ENCODE data around the gene NEU3.
A peak's percentile ranks its signal among the peaks of the same experiment; 100 is the strongest.
"Not testable (repeated sequence)": the region's sequence is repeated elsewhere in the genome, so short reads cannot be mapped to it uniquely, and the experiment has no call there.

NEU3 gene

DNA sequence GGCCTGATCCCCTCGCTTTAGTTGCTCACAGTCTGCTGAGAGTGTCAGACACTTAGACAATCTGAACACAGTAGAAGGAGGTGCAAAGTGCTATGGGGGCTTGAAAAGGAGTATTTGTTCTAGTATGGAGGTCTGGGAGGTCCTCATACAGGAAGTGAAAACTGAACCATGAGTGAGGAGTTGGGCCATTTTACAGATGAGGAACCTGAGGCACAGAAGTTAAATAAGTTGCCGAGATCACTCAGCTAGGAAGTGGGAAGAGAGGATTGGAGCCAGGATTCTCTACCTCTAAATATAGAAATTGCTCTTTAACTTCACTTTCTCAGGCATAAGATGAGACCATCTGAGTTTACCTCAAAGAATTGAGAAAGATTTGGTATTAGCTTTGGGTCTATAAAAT lies 4.0 kb upstream of the NEU3 start:
- DNase-seq = no peak

DNA sequence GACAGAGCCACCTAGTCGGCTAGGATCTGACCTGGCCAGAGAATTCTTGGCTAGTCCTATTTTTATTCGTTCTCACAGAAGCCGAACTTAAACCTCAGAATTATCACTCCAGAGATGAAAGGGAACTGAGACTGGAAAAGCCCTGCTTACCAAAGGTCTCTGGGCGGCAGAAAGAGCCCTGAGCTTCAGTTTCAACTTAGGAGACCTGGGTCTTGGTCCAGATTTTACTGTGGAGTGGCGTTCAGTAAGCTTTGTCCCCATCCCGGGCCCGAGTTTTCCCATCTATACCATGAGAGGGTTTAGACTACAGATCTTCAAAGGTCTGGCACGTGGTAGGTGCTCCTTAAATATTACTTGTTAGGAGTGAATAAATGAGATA lies 516 bp downstream of the NEU3 start:
- peak in 1 of 2 donors; percentile 21 for DNase-seq

DNA sequence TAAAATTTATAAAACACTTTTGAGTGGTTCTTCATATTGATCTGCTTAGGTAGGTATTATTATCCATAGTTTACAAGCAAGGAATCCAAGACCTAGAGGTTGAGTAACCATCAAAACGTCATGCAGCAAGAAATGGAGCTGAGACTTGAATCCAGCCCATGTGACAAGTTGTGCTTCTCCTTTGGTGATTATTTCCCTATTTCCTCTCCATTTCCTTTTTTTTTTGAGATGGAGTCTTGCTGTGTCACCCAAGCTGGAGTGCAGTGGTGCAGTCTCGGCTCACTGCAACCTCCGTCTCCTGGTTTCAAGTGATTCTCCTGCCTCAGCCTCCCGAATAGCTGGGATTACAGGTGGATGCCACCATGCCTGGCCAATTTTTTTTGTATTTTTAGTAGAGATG lies 1.4 kb downstream of the NEU3 start:
- peak in 1 of 2 donors; percentile 5 for DNase-seq

DNA sequence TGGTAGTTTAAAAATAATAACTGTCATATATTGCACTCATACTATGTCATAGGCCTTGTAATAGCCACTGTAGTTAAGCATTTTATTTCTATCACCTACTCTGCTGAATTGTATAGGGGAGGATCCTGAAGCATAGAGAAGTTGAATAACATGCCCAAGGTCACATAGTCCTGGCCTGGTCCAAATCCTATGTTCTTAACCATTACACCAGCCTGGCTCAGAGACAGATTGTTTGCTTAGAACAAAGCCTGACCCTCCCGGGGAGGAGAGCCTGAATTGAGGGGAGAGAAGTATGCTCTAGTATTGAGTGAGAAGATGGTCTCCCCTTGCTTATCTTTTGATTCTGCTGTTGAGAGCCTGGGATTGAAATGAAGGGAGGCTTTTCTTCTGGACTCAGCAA lies 2.2 kb downstream of the NEU3 start:
- no peak for DNase-seq

DNA sequence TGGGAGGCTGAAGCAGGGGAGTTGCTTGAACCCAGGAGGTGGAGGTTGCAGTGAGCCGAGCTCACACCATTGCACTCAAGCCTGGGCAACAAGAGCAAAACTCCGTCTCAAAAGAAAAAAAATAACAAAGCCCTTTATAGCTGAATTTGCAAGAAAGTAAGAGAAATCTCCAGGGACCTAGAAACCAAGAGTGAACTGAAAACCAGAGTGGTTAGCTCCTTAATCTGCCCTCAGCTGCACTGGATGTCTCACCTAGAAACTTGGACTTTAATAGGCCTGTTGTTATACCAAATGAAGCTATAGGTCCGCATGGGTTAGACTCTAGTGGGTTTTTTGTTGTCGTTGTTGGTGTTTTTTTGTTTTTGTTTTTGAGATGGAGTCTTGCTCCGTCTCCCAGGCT lies 4.1 kb downstream of the NEU3 start:
- DNase-seq = no peak

DNA sequence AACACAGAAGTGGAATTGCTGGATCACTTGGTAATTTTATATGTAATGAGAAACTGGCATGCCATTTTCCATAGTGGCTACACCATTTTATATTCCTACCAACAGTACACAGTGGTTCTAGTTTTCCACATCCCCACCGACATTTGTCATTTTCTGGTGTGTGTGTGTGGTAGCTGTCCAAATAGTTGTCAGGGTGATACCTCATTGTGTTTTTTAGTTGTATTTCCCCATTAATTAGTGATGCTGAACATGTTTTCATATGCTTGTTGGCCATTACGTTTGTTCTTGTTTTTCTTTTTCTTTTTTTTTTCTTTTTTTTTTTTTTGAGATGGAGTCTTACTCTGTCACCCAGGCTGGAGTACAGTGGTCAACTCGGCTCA lies 12.2 kb downstream of the NEU3 start:
- no peak for DNase-seq

DNA sequence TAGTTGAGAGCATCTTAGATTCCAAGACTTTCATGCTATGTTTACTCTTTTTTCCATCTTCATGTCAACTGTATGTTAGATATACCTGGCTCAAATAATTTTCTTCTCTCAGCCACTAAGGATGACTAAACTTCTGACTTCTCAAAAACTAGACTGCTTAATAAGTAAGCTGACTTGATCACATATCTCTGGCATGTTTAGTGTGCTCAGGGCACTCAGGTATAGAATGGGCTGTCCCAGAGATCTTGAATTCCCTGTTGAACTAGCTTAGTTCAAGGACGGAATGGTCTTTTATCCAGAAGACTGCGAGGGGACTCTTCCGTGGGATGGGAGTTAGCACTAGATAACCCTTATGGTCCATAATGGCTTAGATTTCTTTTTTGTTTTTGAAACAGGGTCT lies 13.0 kb downstream of the NEU3 start:
- DNase-seq = no peak

DNA sequence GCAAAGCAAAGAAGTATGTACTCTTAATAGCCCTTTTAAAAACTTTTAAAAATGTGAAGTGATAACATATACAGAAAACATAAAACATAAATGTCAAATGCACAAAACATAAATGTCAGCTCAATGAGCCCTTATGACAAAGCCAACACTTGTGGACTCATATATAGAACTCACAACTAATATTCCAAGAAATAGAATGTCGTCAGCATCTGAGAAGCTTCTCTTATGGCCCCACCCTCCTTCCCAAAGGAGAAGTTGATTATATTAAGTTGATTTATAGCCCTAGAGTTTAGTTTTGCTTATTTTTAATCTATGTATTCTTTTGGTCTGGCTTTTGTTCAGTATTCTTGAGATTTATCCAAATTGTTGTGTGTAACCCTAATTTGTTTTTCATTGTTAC lies 13.8 kb downstream of the NEU3 start:
- no peak for DNase-seq

DNA sequence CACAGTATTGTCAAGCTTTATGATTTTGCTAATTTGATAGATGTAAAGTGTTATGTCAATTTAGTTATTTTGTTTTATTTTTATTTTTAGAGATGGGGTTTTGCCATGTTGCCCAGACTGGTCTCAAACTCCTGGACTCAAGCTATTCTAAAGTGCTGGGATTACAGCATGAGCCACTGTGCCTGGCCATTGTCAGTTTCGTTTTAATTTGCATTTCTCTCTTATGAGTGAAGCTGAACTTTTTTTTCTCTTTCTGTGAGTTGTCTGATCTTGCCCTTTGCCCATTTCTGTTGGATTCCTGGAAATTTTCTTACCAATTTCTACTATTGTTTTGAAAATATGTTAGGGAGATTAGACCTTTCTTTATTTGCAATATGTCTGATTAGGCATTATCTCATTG lies 15.5 kb downstream of the NEU3 start:
- DNase-seq = no peak

DNA sequence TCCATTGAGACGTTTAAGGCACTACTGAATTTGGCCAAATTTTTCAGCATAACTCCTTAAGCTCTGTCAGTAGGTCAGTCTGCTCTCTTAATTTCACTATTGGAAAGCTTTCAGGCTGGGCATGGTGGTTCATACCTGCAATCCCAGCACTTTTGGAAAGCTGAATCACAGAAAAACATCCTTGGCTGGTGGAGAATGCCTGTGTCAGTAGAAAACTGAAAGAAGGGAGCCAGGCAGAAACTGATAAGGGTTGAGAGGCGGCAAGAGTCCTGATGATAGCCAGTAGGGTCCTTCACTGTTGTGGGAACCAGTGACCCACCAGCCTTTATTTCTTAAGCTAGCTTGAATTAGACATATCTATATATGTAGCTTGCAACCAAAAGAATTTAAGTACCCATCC lies 22.6 kb downstream of the NEU3 start:
- DNase-seq = no peak

DNA sequence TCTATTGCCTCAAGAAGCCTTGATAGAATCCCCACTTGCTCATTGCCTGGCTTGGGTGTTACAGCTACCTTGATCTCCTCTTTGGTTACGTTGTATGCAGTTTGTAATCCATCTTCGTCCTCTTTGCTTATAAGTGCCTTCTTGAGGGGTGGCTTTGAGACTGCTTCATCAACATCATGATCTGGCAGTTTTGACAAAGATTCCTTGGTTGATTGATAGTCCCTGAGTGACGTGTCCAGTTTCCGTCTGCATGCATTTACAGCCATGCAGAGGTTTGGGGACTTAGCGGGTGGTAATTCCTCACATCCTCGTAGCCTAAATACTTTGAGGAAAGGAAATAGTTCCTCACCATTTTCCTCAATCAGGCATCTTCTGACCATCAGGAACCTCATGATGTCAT lies 23.1 kb downstream of the NEU3 start:
- no peak for DNase-seq

DNA sequence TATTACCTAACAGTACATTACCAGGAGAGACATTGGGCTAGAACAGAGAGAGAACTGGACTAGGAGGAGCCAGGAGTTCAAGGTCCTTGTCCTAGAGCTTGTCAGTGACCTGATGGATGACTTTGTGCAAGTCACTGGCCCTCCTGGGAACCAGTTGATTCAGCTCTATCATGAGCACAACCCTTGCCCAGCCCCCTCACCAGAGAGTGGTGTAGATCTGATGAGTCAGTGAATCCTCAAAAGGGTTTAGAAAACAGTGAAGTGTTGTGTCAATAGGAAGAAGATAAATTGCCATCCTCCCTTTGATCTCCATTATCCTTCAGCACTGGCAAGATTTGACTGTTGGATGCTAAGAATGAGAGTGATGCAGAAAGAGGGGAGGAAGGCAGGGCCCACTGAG lies 24.3 kb downstream of the NEU3 start:
- no peak for DNase-seq

DNA sequence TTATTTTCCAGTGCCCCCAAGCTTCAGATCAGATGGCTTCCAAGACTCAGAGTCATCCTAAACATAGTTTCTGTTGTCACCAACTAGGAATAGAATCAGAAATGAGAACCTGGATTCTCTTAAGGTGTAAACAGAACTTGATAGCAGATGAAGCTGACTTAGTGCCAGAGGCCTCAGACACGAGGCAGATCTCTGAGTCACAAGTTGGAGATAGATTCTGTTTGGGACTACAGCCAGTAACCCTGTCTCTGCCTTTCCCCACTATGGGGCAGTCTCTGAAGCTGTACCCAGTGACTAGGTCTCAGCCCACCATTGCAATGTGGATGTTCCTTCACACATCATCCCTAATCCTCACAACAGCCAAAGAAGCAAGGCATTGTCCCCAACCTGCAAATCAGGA lies 25.4 kb downstream of the NEU3 start:
- no peak for DNase-seq

DNA sequence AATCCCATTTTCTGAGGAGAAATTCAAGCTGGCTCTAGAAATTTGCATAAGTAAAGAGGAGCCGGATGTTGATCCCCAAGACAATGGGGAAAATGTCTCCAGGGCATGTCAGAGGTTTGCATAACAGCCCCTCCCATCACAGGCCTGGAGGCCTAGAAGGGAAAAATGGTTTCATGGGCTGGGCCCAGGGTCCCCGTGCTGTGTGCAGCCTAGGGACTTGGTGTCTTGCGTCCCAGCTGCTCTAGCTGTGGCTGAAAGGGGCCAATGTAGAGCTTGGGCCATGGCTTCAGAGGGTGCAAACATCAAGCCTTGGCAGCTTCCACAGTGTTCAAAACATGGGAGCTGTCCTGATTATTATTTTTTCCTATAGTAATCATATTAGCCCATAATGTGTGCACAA lies 30.5 kb downstream of the NEU3 start:
- not testable (repeated sequence) for DNase-seq

DNA sequence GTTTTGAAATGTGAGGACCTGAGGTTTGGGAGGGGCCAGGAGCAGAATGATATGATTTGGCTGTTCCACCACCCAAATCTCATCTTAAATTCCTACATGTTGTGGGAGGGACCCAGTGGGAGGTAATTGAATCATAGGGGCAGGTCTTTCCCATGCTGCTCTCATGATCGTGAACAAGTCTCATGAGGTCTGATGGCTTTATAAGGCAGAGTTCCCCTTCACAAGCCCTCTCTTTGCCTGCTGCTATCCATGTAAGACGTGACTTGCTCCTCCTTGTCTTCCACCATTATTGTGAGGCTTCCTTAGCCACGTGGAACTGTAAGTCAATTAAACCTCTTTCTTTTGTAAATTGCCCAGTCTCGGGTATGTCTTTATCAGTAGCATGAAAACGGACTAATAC lies 31.6 kb downstream of the NEU3 start:
- DNase-seq = not testable (repeated sequence)

DNA sequence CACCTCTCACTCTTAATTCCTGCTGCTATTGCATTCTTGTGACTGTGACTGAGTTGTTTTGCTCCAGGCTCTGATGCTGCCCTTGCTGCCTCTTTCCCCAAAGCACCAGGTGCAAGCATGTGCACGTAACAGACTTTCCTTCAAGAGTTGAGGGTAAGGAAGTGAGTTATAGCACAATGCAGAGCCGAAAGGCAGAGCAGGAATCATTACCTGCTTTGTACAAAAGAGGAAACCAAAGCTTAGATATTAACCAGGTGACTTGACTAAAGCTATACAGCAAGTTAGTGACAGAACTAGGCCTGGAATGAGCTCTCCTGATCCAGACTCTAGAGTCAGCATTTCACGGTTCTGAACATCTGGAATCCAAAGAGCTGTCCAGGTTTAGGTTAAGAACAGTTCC lies 33.6 kb downstream of the NEU3 start:
- no peak for DNase-seq

DNA sequence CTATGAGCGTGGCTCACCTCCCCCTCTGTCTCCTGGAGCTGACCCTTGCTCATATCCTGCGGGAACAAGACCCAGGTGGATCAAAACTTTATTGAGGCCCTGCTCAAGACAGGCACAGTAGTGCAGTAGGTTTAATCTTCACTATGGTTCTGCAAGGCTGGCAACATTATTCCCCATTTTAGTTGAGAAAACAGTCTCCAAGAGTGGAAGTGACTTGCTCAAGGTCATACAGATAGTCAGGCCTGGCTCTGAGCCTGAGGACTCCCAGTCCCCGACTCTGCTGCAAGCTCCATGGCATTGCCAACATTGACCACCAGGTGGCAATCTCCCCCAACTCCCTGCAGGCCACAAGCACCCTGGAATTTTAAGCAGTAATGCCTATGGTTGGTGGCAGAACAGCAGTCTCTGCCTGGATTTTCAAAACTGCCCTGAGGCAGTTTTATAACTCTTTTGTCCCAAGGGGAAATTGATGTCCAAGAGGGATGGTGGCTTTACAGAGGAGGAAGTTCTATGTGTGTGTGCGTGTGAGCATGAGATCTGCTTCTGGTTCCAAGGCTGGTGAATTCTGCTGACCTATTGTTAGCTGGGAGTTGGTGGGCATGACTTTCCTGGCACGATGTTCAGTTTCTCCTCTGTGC lies 34.1 kb downstream of the NEU3 start:
- DNase-seq = peak; percentile 64 to 71

DNA sequence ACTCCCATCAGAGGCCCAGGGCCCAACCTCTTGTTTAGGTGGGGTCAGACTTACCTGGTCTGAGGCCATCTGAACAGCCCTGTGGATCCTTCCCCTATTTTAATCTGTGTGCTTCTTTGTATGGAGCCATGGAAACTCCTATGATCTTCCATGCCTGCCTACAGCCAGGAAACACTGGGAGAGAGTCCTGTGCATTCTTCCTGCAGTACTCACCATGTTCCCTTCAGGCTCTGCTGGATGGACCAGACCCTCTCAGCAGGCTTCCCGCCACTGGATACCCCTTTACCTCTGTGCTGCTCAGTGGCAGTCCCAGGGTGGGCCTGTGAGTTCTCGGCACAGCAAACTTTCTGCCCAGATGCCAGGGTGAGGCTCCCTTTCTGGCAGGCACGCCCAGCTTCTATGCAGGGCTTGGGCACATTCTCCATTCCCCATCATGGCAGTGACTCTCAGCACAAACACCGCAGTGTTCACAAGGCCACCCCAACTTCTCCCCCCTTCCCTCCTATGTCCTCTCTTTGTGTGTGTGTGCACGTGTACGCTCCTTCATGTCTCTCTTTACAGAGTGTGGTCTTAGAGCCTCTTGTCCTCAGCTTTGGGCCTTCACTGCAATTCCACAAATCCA lies 34.8 kb downstream of the NEU3 start:
- DNase-seq = no peak

DNA sequence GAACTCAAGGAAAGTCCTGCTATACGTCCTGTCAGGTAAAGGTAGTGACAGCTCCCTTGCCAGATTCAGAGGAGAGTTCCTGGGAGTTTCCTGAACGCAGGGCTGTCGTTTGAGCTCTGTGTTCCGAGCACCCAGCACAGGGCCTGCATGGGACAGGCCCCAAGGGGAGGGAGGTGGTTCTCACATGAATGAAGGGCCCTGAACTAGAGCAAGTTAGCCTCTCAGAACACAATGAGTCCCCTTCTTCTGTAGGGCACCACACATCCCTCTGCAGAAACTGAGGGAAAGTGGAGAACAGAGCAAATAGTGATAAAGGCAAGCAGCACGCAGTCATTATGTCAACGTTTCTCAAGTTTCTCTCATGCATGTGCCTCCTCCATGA lies 35.3 kb downstream of the NEU3 start:
- no peak for DNase-seq

DNA sequence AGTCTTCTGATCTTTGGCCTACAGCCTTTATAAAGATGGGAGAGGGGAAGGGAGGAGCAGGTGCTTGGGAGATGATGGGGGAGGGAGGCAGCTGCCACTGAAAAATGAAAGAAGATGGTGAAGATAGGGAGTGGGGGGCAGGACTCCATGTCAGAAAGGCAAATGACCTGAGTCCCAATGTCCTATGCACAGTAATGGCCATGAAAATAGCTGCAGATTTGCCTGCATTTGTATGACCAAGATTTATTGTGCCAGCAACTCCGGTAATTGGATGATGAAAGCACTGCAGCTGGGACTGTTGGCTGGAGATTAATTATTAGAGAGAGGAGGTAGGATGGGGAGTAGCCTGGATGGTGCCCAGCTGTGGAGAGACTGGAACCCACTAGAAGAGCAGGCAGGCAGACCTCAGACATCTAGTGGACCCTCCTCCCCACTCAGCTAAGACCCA lies 36.1 kb downstream of the NEU3 start:
- DNase-seq = no peak

DNA sequence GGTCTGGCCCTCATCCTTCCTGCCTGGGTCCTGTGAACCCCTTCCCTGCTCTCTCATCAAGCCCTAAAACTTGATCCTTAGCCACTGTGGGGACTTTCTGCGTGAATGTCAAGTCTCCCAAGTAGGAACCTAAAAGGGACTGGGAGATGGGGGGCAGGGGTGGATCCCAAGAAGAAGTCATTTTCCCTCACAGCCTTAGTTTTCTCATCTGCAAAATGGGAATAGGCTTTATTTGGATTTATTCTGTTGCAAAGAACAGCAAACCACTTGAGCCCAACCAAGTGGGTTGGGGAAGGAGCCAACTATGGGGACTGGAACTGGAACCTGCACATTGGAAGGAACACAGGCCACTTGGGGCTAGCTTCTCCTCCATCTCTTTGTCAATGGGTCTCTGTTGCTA lies 36.8 kb downstream of the NEU3 start:
- no peak for DNase-seq

DNA sequence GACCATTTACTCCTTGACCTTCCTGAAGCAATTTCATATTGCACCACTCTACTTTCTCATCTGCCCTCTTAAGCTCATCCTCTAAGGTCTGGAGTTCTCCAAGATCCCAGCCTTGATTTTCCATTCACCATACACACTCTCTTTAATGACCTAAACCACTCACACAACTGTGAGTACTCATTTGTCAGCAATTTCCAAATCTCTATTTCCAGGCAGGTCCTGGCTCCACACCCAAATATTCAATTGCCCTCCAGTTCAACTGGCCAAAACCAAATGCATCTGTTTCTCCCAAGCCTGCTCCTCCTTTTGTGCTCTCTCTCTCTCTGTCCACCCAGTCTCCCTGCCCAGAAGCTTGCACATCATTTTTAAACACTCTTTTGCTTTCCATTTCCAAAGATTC lies 39.6 kb downstream of the NEU3 start:
- DNase-seq = no peak

DNA sequence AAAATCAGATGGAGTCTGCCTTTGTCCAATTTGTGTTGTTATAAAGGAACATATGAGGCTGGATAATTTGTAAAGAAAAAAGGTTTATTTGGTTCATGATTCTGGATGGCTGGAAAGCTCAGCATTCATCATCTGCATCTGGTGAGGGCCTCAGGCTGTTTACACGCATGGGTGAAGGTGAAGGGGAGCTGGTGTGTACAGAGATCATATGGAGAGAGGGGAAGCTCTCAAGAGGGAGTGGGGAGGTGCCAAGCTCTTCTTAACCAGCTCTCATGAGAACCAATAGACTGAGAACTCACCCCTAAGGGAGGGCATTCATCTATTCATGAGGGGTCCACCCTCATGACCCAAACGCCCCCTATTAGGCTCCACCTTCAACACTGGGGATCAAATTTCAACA lies 40.0 kb downstream of the NEU3 start:
- no peak for DNase-seq

DNA sequence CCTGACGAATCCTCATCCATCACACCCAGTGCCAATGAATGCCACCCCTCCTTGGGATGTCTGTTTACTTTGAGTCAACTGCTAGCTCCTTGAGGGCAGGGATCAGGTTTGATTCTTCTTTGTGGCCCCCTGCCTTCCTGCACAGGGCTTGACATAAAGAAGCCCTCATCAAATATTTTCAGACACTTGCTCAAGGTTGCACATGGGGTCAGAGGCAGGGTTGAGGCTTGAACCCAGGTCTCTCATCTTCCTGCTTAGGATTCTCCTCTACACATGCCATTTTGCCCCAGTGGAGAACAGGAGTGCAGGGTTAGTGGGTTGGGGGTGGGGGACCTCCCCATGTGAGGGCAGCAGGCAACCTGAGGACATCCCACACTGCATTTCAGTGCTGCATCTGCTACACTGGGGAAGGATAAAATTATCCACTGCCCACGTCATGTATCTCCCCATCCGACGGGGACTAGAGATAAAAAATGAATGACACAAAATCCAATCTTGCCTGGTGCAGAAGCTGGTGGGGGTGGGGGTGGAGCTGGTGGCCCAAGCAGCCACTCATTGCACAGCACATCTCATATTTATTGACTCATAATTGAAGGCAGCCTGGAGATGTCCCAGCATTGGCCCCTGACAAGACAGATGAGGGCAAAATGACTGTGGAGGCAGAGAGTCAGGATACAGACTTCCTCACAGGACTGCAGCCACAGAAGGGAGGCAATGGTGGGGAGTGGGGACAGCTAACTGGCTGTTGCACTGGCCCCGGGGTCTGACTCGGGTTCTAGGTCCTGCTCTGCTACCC lies 41.3 kb downstream of the NEU3 start:
- DNase-seq = no peak
